B cell (primary cell): ENCODE measurements around the gene GPR25. TPM values are rescaled to one million over a fixed set of nuclear protein-coding genes. Genes with fewer than 3 reads are reported as not detected.

ENCODE experiments used
- ATAC-seq: fragments of 200-7000 bp; cut with Tn5 transposase; one replicate; pipeline ENCODE4 v1.10.0; 2021; ENCODE audit warnings: low read depth, mild to moderate bottlenecking, moderate number of reproducible peaks, moderate library complexity
- CTCF ChIA-PET: fragments of 350-600 bp; sonication (Branson Sonifier 250); formaldehyde crosslinking; loops from one replicate; lab custom pipeline; 2021; ENCODE audit warnings: antibody characterized with exemption, inconsistent platforms; lab: Charles Lee
- POLR2A ChIA-PET: fragments of 350-600 bp; sonication (Branson Sonifier 250); formaldehyde crosslinking; loops from one replicate; lab custom pipeline; 2021; ENCODE audit warnings: antibody characterized with exemption; lab: Charles Lee
- DNase-seq: peaks from one replicate; pipeline ENCODE4 v3.0.0; 2013
- H2AFZ ChIP-seq: 2 replicates; pipeline ENCODE4 v1.6.1; 2012; ENCODE audit warnings: mild to moderate bottlenecking, low read depth, low read length; ENCODE audit not compliant: insufficient read depth, poor library complexity, severe bottlenecking
- H3K27ac ChIP-seq, 2 donors: 1 replicate in 1 of 2; 2 replicates in 1 of 2; pipeline ENCODE4 v1.5.1; 2012 to 2013; ENCODE audit warnings: low read length in 2 of 2, mild to moderate bottlenecking in 2 of 2, moderate library complexity in 1 of 2
- H3K27me3 ChIP-seq, 4 experiments: fragments of 200-600 bp in 1 of 4; sonication (generic) in 1 of 4; replicated peaks in 1 of 4; 1 replicate in 2 of 4; 2 replicates in 2 of 4; pipeline versions ENCODE4 v1.6.1 to v1.7.0; 2013 to 2016; ENCODE audit warnings: low read length in 3 of 4, mild to moderate bottlenecking in 2 of 4, mixed read lengths in 1 of 4, moderate library complexity in 1 of 4; ENCODE audit not compliant: insufficient read depth in 4 of 4, control insufficient read depth in 3 of 4; ENCODE audit errors: control extremely low read depth in 1 of 4
- H3K36me3 ChIP-seq, 2 experiments: replicated peaks in 1 of 2; 1 replicate in 1 of 2; 2 replicates in 1 of 2; pipeline versions ENCODE4 v1.6.1 to v1.7.1; 2013; ENCODE audit warnings: low read length in 1 of 2; ENCODE audit not compliant: insufficient read depth in 2 of 2, control insufficient read depth in 1 of 2; ENCODE audit errors: control extremely low read depth in 1 of 2, extremely low read depth in 1 of 2
- H3K4me1 ChIP-seq, 2 donors: fragments of 200-600 bp in 1 of 2; sonication (generic) in 1 of 2; 1 replicate in 1 of 2; 2 replicates in 1 of 2; pipeline versions ENCODE4 v1.5.1 to v1.6.1; 2013 to 2017; ENCODE audit warnings: low read length in 2 of 2; ENCODE audit not compliant: control insufficient read depth in 2 of 2, insufficient read depth in 2 of 2
- H3K4me2 ChIP-seq: replicated peaks from 2 replicates; pipeline ENCODE3; 2012; ENCODE audit warnings: mild to moderate bottlenecking, low read depth, low read length; ENCODE audit not compliant: poor library complexity, severe bottlenecking
- H3K4me3 ChIP-seq, 5 experiments: fragments of 200-600 bp in 1 of 5; sonication (generic) in 1 of 5; 1 replicate in 3 of 5; 2 replicates in 2 of 5; pipeline versions ENCODE4 v1.5.1 to v1.7.0; 2011 to 2016; ENCODE audit warnings: low read length in 4 of 5, mild to moderate bottlenecking in 4 of 5, low read depth in 2 of 5, control low read depth in 1 of 5, moderate library complexity in 1 of 5; ENCODE audit not compliant: insufficient read depth in 1 of 5; ENCODE audit errors: control extremely low read depth in 1 of 5, extremely low read depth in 1 of 5
- H3K79me2 ChIP-seq: fragments of 200-600 bp; sonication (generic); one replicate; pipeline ENCODE4 v1.6.0; 2016; ENCODE audit warnings: low read length; ENCODE audit not compliant: control insufficient read depth, insufficient read depth
- H3K9ac ChIP-seq: fragments of 200-600 bp; sonication (generic); 2 replicates; pipeline ENCODE4 v1.6.1; 2017; ENCODE audit warnings: mild to moderate bottlenecking, low read length, moderate library complexity
- H3K9me3 ChIP-seq, 3 donors: one replicate each; pipeline versions ENCODE4 v1.6.1 to v1.7.1; 2013; ENCODE audit warnings: low read length in 2 of 3; ENCODE audit not compliant: control insufficient read depth in 2 of 3, insufficient read depth in 1 of 3; ENCODE audit errors: control extremely low read depth in 1 of 3
- H4K20me1 ChIP-seq: 2 replicates; pipeline ENCODE4 v1.6.0; 2012; ENCODE audit warnings: mild to moderate bottlenecking, low read length; ENCODE audit not compliant: insufficient read depth, control insufficient read depth, poor library complexity, severe bottlenecking
- H3K27ac Mint-ChIP-seq: one replicate; pipeline ENCODE4 v1.8.0; 2021; ENCODE audit warnings: mixed read lengths
- H3K27me3 Mint-ChIP-seq: one replicate; pipeline ENCODE4 v1.8.0; 2021; ENCODE audit warnings: mixed read lengths
- H3K4me1 Mint-ChIP-seq: one replicate; pipeline ENCODE4 v1.8.0; 2021; ENCODE audit warnings: mixed read lengths
- H3K4me3 Mint-ChIP-seq: one replicate; pipeline ENCODE4 v1.8.0; 2021; ENCODE audit warnings: mixed read lengths
- H3K9me3 Mint-ChIP-seq: one replicate; pipeline ENCODE4 v1.8.0; 2022; ENCODE audit warnings: mixed read lengths; ENCODE audit not compliant: insufficient read depth
- CTCF ChIP-seq: fragments of 200-600 bp; IDR thresholded peaks from one replicate; pipeline ENCODE4 v1.8.0; 2022; ENCODE audit warnings: antibody characterized with exemption, mild to moderate bottlenecking
- EZH2 ChIP-seq: IDR thresholded peaks from 2 replicates; pipeline ENCODE4 v1.6.1; 2012; ENCODE audit warnings: borderline replicate concordance, low read depth, mild to moderate bottlenecking, moderate library complexity, low read length; ENCODE audit not compliant: insufficient read depth, poor library complexity, severe bottlenecking
- WGBS: methylation state at CpG from one replicate; pipeline ENCODE4 v1.1.5; 2013; ENCODE audit warnings: missing lambda C conversion rate; ENCODE audit not compliant: insufficient coverage; 5-methylcytosine and 5-hydroxymethylcytosine counted together
- intact Hi-C: fragments of 100-400 bp; cut with micrococcal nuclease; formaldehyde crosslinking; loops from one replicate; pipeline ENCODE4 v1.10.0; 2022
- polyA plus RNA-seq: library from polyadenylated mRNA; depleted of rRNA; stranded (reverse); fragments of >200 nt; gene quantifications from 2 replicates; pipeline ENCODE4 v1.2.3, GENCODE V29; 2012
- total RNA-seq, 2 donors: library from RNA; stranded (reverse); fragments of 120-200 nt in 1 of 2; gene quantifications; 1 replicate in 1 of 2; 2 replicates in 1 of 2; pipeline versions ENCODE4 v1.2.3 to v1.2.4, GENCODE V29; 2013 to 2022

Gene GPR25
- total and polyA plus RNA-seq, 2 donors (not counting 1 experiment from before 2014, with no cell fraction given) = 1.8 to 3.1 TPM

- no peaks in the 10 kb centered on the region for H3K9me3 Mint-ChIP-seq
- CTCF ChIA-PET = no interaction called here
- ATAC-seq (no peak), DNase-seq (no peak)
- no peak within 1 kb of the TSS for H3K4me3 Mint-ChIP-seq
- Histone ChIP-seq H2AFZ (no peak within 1 kb of the TSS), H3K79me2 (no peaks in the 10 kb centered on the region), H3K27ac (no peak within 1 kb of the TSS), H3K4me2 (no peak within 1 kb of the TSS), H4K20me1 (no peaks in the 10 kb centered on the region), H3K9me3 (no peaks in the 10 kb centered on the region), H3K4me3 (no peak within 1 kb of the TSS), H3K36me3 (no peaks in the 10 kb centered on the region), H3K4me1 (peaks cover 28 to 38% of the 10 kb centered on the region in 2 donors), H3K27me3 (peaks cover 0 to 40% (median 16%) of the 10 kb centered on the region in 4 experiments), H3K9ac (no peak within 1 kb of the TSS)
- POLR2A ChIA-PET = no interaction called here
- TF ChIP-seq EZH2 = no peak
- no peak for TF ChIP-seq CTCF
- peaks cover 19% of the 10 kb centered on the region for H3K27me3 Mint-ChIP-seq
- 94% methylated on average over 13 of the region's 15 CpGs for WGBS
- intact Hi-C loops = no loop called here
- H3K4me1 Mint-ChIP-seq = peaks cover 34% of the 10 kb centered on the region
- no peak within 1 kb of the TSS for H3K27ac Mint-ChIP-seq
Measured at GRCh38 chr1:200894712-200895442, 22.1 kb downstream of the GPR25 start, which contains the start of gene INAVA. INAVA (plus strand) TSS chr1:200894900; CDS start chr1:200898401, 3,501 bp downstream.

GRCh38 chr1:200895443-200895789 lies 22.6 kb downstream of the GPR25 start:
- Histone ChIP-seq H3K9ac (no peak overlapping the region), H3K27ac (no peak overlapping the region), H3K4me3 (no peak overlapping the region), H3K9me3 (no peaks in the 10 kb centered on the region), H3K36me3 (no peaks in the 10 kb centered on the region), H2AFZ (no peak overlapping the region), H4K20me1 (no peaks in the 10 kb centered on the region), H3K79me2 (no peaks in the 10 kb centered on the region), H3K4me2 (no peak overlapping the region), H3K4me1 (peaks cover 28 to 34% of the 10 kb centered on the region in 2 donors), H3K27me3 (peaks cover 0 to 36% (median 16%) of the 10 kb centered on the region in 4 experiments)
- ChIA-PET CTCF (no interaction called here), POLR2A (no interaction called here)
- 68% methylated on average over 7 of the region's 8 CpGs for WGBS
- intact Hi-C loops = no loop called here
- no peak overlapping the region for H3K27ac Mint-ChIP-seq
- H3K4me1 Mint-ChIP-seq = peaks cover 31% of the 10 kb centered on the region
- ATAC-seq (no peak), DNase-seq (no peak)
- no peak overlapping the region for H3K4me3 Mint-ChIP-seq
- no peaks in the 10 kb centered on the region for H3K9me3 Mint-ChIP-seq
- TF ChIP-seq EZH2 (no peak), CTCF (no peak)
- peaks cover 17% of the 10 kb centered on the region for H3K27me3 Mint-ChIP-seq
